Keratinocyte (primary cell): ENCODE data around the gene CDH13. TPM values are rescaled to one million over a fixed set of nuclear protein-coding genes. Genes with fewer than 3 reads are reported as not detected.

ENCODE experiments used
- DNase-seq: peaks from one replicate; pipeline ENCODE4 v3.0.0-alpha.2; 2011; ENCODE audit warnings: low read depth, missing footprints, low spot score
- FAIRE-seq: peaks from 2 replicates; lab custom pipeline; 2011; peaks lifted over from hg19 to GRCh38; lab: Jason Lieb, UNC
- H2AFZ ChIP-seq: 2 replicates; pipeline ENCODE4 v1.6.0; 2012; ENCODE audit warnings: low read length, control low read depth, inconsistent platforms; ENCODE audit not compliant: control insufficient read depth
- H3K27ac ChIP-seq: 2 replicates; pipeline ENCODE4 v1.5.1; 2011; ENCODE audit warnings: low read length; ENCODE audit not compliant: control insufficient read depth, insufficient read depth
- H3K27me3 ChIP-seq: 3 replicates; pipeline ENCODE4 v1.6.0; 2011; ENCODE audit warnings: low read length; ENCODE audit not compliant: control insufficient read depth, insufficient read depth; ENCODE audit errors: extremely low read depth
- H3K36me3 ChIP-seq, 2 experiments: 2 replicates in 1 of 2; 3 replicates in 1 of 2; pipeline ENCODE4 v1.5.1; 2011; ENCODE audit warnings: low read length in 2 of 2, mild to moderate bottlenecking in 1 of 2; ENCODE audit not compliant: control insufficient read depth in 2 of 2, insufficient read depth in 2 of 2; ENCODE audit errors: extremely low read depth in 1 of 2
- H3K4me1 ChIP-seq: 3 replicates; pipeline ENCODE4 v1.5.1; 2011; ENCODE audit warnings: low read length; ENCODE audit not compliant: control insufficient read depth, insufficient read depth; ENCODE audit errors: extremely low read depth
- H3K4me2 ChIP-seq: 3 replicates; pipeline ENCODE4 v1.6.0; 2011; ENCODE audit warnings: low read depth, low read length; ENCODE audit not compliant: control insufficient read depth, insufficient read depth; ENCODE audit errors: extremely low read depth
- H3K4me3 ChIP-seq, 3 experiments: fragments of 200-600 bp in 1 of 3; sonication (generic) in 1 of 3; 2 replicates in 2 of 3; 3 replicates in 1 of 3; pipeline ENCODE4 v1.5.1; 2011 to 2016; ENCODE audit warnings: low read length in 3 of 3, mild to moderate bottlenecking in 3 of 3, control low read depth in 2 of 3, inconsistent platforms in 1 of 3, low read depth in 1 of 3, mixed read lengths in 1 of 3, mixed run types in 1 of 3, moderate library complexity in 1 of 3; ENCODE audit not compliant: control insufficient read depth in 2 of 3, insufficient read depth in 2 of 3; ENCODE audit errors: extremely low read depth in 1 of 3
- H3K79me2 ChIP-seq: 2 replicates; pipeline ENCODE4 v1.6.0; 2012; ENCODE audit warnings: low read length; ENCODE audit not compliant: control insufficient read depth, insufficient read depth
- H3K9ac ChIP-seq: 3 replicates; pipeline ENCODE4 v1.6.0; 2011; ENCODE audit warnings: low read length; ENCODE audit not compliant: control insufficient read depth, insufficient read depth; ENCODE audit errors: extremely low read depth
- H3K9me1 ChIP-seq: 3 replicates; pipeline ENCODE4 v1.6.0; 2011; ENCODE audit warnings: low read length; ENCODE audit not compliant: control insufficient read depth, insufficient read depth; ENCODE audit errors: extremely low read depth
- H3K9me3 ChIP-seq: 2 replicates; pipeline ENCODE4 v1.5.1; 2012; ENCODE audit warnings: low read depth, low read length; ENCODE audit not compliant: control insufficient read depth
- H4K20me1 ChIP-seq: 3 replicates; pipeline ENCODE4 v1.6.0; 2011; ENCODE audit warnings: low read length; ENCODE audit not compliant: control insufficient read depth, insufficient read depth; ENCODE audit errors: extremely low read depth
- EZH2 ChIP-seq: IDR thresholded peaks from one replicate; pipeline ENCODE4 v1.6.1; 2012; ENCODE audit warnings: inconsistent platforms, mild to moderate bottlenecking, low read length, moderate library complexity
- dilution Hi-C: fragments of 300-500 bp; cut with MboI; formaldehyde crosslinking; loops from one replicate; pipeline ENCODE4 v1.7.0; 2020; ENCODE audit warnings: low sequenced_read_pairs; ENCODE audit not compliant: extremely low pct_ligation_motif_present
- polyA plus RNA-seq, 5 experiments: library from polyadenylated mRNA; depleted of rRNA in 3 of 5; stranded (reverse) in 3 of 5; stranded (forward) in 1 of 5; unstranded in 1 of 5; fragments of >200 nt; gene quantifications; 1 replicate in 1 of 5; 2 replicates in 3 of 5; 3 replicates in 1 of 5; pipeline versions ENCODE4 v1.2.1 to v1.2.3, GENCODE V29; 2011 to 2012; ENCODE audit warnings: missing spikeins in 2 of 5, low read depth in 1 of 5, low replicate concordance in 1 of 5
- TF ChIP-seq, protein P1 (sequence below), 3 experiments: IDR thresholded peaks in 1 of 3; conservative IDR thresholded peaks in 1 of 3; optimal IDR thresholded peaks in 1 of 3; 2 replicates in 2 of 3; 3 replicates in 1 of 3; pipeline versions ENCODE3 to v1.5.1; 2011; ENCODE audit warnings: low read length in 3 of 3, mild to moderate bottlenecking in 3 of 3, moderate library complexity in 2 of 3, control low read depth in 1 of 3, inconsistent platforms in 1 of 3; ENCODE audit not compliant: insufficient read depth in 2 of 3; ENCODE audit errors: extremely low read depth in 1 of 3

Gene CDH13
- polyA plus RNA-seq, 1 donor (not counting 4 experiments of a cell fraction or from before 2014, with no cell fraction given), result 111 TPM

DNA sequence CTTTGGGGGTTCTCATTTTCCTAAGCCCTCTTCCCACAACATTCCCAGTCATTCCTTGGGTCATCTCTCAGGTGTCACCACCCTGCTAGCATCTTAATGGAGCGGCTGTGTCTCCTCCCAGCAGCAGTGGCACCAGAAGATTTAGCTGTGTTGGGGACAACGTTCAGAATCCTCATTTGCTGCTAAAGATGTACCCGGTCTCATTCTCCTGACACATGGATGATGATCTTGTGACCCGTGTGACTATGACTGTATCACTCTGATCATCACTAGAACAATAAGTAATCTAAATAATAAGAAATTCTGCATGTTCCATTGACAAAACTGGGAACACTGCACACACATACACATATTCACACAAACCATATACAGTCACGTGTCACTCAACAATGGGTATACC, 781.2 kb downstream of the CDH13 start:
- FAIRE-seq (no peak), DNase-seq (no peak)
- Histone ChIP-seq H3K4me1 (peaks cover 24% of the 10 kb centered on the region), H3K27ac (no peak overlapping the region), H3K27me3 (no peaks in the 10 kb centered on the region), H3K4me3 (no peak overlapping the region), H2AFZ (no peak overlapping the region), H4K20me1 (no peaks in the 10 kb centered on the region), H3K9ac (no peak overlapping the region), H3K9me3 (no peaks in the 10 kb centered on the region), H3K9me1 (no peaks in the 10 kb centered on the region), H3K4me2 (no peak overlapping the region), H3K79me2 (no peaks in the 10 kb centered on the region), H3K36me3 (no peaks in the 10 kb centered on the region)
- dilution Hi-C loops, result no loop called here
- no peak for TF ChIP-seq EZH2
- TF ChIP-seq, protein P1, sequence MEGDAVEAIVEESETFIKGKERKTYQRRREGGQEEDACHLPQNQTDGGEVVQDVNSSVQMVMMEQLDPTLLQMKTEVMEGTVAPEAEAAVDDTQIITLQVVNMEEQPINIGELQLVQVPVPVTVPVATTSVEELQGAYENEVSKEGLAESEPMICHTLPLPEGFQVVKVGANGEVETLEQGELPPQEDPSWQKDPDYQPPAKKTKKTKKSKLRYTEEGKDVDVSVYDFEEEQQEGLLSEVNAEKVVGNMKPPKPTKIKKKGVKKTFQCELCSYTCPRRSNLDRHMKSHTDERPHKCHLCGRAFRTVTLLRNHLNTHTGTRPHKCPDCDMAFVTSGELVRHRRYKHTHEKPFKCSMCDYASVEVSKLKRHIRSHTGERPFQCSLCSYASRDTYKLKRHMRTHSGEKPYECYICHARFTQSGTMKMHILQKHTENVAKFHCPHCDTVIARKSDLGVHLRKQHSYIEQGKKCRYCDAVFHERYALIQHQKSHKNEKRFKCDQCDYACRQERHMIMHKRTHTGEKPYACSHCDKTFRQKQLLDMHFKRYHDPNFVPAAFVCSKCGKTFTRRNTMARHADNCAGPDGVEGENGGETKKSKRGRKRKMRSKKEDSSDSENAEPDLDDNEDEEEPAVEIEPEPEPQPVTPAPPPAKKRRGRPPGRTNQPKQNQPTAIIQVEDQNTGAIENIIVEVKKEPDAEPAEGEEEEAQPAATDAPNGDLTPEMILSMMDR (optimal IDR thresholded peaks at IDR 0.05 in 1 of 3, IDR thresholded peaks at IDR 0.05 in 1 of 3, conservative IDR thresholded peaks at IDR 0.05 in 1 of 3; ENCODE audit: extremely low read depth in 1 of 3, insufficient read depth in 2 of 3, low read length in 3 of 3), result no peak

DNA sequence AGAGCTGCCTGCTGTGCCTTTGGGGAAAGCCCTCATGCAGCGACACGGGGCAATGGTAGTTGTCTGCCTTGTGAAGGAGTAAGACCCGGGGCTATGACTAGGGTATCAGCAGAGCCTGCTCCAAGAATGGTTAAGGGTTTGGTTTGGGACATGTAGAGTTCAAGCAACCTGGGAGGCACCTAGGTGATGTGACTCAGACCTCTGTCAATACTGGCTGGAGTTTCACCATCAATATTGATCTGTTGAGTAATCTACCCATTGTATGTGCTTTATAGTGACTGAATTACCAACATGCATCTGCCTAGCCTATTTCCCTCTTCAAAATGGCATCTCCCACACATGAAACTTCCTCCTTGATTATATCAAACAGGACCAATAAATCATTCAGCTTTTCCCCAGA, 782.6 kb downstream of the CDH13 start:
- FAIRE-seq (peak; percentile 44), DNase-seq (peak; percentile 15)
- TF ChIP-seq EZH2, result no peak
- TF ChIP-seq, protein P1 (optimal IDR thresholded peaks at IDR 0.05 in 1 of 3, IDR thresholded peaks at IDR 0.05 in 1 of 3, conservative IDR thresholded peaks at IDR 0.05 in 1 of 3; ENCODE audit: extremely low read depth in 1 of 3, insufficient read depth in 2 of 3, low read length in 3 of 3), result no peak
- dilution Hi-C loops, result no loop called here
- no peak overlapping the region for H3K27ac ChIP-seq
- H3K27me3 ChIP-seq, result no peaks in the 10 kb centered on the region
- peaks cover 11% of the 10 kb centered on the region for H3K4me1 ChIP-seq
- H3K9ac ChIP-seq, result no peak overlapping the region
- no peaks in the 10 kb centered on the region for H3K36me3 ChIP-seq
- H3K79me2 ChIP-seq, result no peaks in the 10 kb centered on the region
- no peaks in the 10 kb centered on the region for H3K9me3 ChIP-seq
- H2AFZ ChIP-seq, result no peak overlapping the region
- H3K9me1 ChIP-seq, result no peaks in the 10 kb centered on the region
- H4K20me1 ChIP-seq, result no peaks in the 10 kb centered on the region
- H3K4me2 ChIP-seq, result no peak overlapping the region
- no peak overlapping the region for H3K4me3 ChIP-seq
